Activated T-cell treated with anti-CD3 and anti-CD28 coated beads for 48 hours (primary cell): Measurements from ENCODE around the gene SLC12A2.

Experiments used
- DNase-seq: peaks from one replicate; pipeline ENCODE4 v3.0.0-alpha.2; 2020; ENCODE audit warnings: low read depth

The SLC12A2 gene

DNA sequence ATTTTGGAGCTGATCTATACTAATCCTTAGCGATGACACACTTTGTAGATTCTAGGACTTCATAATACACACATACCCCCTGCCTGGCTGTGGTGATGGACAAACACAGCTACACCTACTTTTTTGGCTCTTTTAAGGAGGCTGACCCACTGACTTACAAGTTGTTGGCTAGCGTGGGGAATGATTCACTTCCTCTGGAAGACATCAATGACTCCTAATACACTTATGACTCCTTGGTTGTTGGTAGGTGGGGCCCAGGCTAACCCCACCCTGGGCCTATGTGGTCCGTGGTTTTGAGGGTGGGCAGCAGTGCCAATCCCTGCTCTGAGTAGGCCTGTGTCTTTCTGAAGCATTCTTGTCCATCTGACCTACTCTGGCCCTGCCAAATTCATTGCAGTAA, 144.4 kb downstream of the SLC12A2 start:
- peak; percentile 4 for DNase-seq

DNA sequence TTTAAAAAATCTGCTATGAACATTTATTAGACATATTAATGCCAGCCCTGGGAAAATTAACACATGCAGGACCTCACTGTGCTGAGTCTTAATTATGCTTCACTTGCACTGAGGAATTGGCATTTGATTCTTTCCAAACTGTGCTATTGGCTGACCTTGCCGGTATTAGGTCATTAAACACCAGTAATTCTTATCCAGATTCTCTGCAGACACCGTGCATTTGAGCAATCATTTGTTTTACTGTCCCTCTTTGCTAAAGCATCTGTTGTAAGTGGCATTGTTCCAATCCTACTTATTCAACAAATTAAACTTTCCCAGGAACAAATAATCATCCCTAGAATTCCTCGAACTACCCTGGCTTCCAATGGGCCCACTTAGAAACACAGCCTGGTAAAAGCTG, 145.0 kb downstream of the SLC12A2 start:
- DNase-seq = no peak

DNA sequence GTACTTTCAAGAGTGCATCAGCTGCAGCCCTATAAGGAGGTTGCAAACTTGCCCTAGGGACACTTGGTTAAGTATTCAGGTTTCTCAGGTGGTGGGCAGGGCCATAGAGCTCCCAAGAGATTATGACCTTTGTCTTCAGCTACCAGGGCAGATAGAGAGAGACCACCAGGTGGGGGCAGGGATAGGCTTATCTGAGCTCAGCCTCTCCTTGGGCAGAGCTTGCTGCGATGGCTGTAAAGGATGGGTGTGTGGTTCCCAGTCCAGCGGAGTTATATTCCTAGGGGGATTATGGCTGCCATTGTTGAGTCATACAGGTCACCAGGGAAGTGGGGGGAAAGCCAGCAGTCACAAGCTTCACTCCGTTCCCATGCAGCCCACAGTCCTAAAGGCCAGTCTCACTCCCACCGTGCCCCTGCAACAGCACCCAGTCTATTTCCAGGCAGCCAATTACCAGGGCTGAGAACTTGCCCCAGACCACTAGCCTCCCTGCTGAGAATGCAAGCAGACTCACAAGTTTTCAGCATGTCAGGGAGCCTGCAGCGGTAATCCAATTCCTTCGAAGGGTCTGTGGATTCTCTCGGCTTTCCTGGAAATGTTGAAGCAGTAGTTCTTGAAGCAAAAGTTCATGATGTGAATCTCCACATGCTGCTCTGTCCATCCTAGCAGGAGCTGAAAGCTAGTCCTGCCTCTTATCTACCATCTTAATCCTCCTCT, 151.5 kb downstream of the SLC12A2 start:
- no peak for DNase-seq

DNA sequence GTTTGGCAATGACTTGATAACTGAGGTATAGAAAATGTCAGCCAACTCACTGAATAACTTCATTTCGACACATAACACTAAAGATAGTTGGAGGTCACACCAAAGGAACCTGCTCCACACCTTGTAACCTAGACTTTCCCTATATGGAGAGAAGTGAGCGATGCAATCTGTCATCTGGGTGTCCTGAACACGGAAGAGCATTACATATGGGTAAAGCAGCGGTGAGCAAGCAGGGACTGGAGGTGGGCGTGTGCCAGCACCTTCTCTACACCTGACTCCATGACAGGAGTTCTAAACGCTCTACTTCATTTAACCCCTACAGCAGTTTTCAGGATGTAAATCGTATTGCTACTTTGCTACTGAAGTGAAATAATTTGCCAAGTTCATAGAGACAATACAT, 152.8 kb downstream of the SLC12A2 start:
- no peak for DNase-seq

DNA sequence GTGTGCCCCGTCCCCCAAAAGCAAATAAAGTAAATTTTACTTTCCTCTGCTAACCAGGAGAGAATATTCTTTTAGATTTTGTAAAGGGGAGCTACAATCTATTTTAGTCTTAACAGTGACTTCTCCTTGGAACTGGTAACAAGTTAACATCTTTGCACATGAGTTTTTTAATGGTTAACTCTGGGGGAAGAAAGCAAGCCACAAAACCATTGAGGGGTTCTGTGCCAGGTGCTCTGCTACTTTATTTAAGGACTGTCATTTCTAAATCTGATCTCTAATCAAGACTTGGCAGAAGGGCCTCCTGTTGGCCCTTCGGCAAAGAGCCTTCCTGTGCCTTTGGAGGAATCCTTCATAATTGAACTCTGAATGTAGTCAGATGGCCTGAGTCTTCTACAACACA, 153.4 kb downstream of the SLC12A2 start:
- DNase-seq = no peak

DNA sequence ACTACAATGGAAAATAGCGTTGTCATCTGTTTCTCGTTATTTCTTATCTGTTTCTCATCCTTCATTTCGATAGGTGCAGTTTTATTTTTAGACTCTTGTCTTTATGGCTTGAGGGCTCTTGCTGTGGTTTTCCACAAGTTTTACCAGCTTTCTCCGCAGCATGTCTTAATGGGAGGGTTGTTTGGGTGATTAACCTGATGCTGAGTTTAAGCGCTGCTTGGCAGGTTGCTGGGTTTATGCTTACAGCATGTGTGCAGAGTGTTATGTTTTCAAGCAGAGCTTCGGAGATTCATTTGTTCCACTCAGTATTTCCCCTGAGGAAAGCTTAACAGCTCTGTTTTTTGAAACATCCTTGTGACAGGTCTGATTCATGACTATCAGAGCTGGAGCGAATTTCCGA, 154.0 kb downstream of the SLC12A2 start:
- DNase-seq = no peak
